ENCODE measurements around the gene PTPRE. TPM values are rescaled to one million over a fixed set of nuclear protein-coding genes. Genes with fewer than 3 reads are reported as not detected.

Gene PTPRE
- total RNA-seq, 1 donor from 2014 or later = 1.2 TPM

GRCh38 chr10:128062331-128062880, 155.5 kb downstream of the PTPRE start:
- Mint-ChIP-seq H3K9me3 (ENCODE audit: unreplicated experiment) (no peaks in the 10 kb centered on the region), H3K4me3 (ENCODE audit: unreplicated experiment) (no peak overlapping the region), H3K27ac (ENCODE audit: unreplicated experiment) (no peak overlapping the region), H3K36me3 (ENCODE audit: unreplicated experiment) (no peaks in the 10 kb centered on the region), H3K27me3 (ENCODE audit: unreplicated experiment) (peaks cover 5% of the 10 kb centered on the region), H3K4me1 (ENCODE audit: unreplicated experiment) (peaks cover 6% of the 10 kb centered on the region)
- DNase-seq (ENCODE audit: extremely low spot score, unreplicated experiment) = no peak
- TF ChIP-seq CTCF (IDR thresholded peaks at IDR 0.05) = no peak

GRCh38 chr10:128062881-128063563, 156.1 kb downstream of the PTPRE start:
- Mint-ChIP-seq H3K27me3 (ENCODE audit: unreplicated experiment) (peaks cover 5% of the 10 kb centered on the region), H3K4me1 (ENCODE audit: unreplicated experiment) (peaks cover 6% of the 10 kb centered on the region), H3K9me3 (ENCODE audit: unreplicated experiment) (no peaks in the 10 kb centered on the region), H3K36me3 (ENCODE audit: unreplicated experiment) (no peaks in the 10 kb centered on the region), H3K27ac (ENCODE audit: unreplicated experiment) (no peak overlapping the region), H3K4me3 (ENCODE audit: unreplicated experiment) (no peak overlapping the region)
- TF ChIP-seq CTCF (IDR thresholded peaks at IDR 0.05) = no peak
- DNase-seq (ENCODE audit: extremely low spot score, unreplicated experiment) = no peak

DNA sequence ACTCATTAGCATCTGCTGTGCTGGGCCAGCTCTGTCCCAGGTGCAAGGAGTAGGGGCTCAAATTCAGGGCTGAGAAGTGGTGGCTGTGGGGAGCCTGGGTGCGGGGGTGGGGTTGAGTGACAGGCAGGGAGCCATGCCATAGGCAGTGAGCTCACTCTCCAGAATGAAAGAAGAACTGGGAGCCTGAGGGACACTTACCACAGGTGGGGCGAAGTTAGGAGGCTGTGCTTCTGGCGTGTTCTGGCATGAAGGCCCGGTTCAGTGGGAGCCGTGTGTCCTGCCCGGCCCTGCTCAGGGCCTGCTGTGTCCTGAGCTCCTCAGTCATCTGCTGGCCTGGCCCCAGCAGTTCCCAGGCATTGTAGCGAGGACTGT, 156.8 kb downstream of the PTPRE start:
- H3K36me3 Mint-ChIP-seq (ENCODE audit: unreplicated experiment) = no peaks in the 10 kb centered on the region
- H3K27me3 Mint-ChIP-seq (ENCODE audit: unreplicated experiment) = peaks cover 5% of the 10 kb centered on the region
- H3K4me1 Mint-ChIP-seq (ENCODE audit: unreplicated experiment) = peaks cover 6% of the 10 kb centered on the region
- no peak overlapping the region for H3K4me3 Mint-ChIP-seq (ENCODE audit: unreplicated experiment)
- no peaks in the 10 kb centered on the region for H3K9me3 Mint-ChIP-seq (ENCODE audit: unreplicated experiment)
- no peak overlapping the region for H3K27ac Mint-ChIP-seq (ENCODE audit: unreplicated experiment)
- no peak for DNase-seq (ENCODE audit: extremely low spot score, unreplicated experiment)
- no peak for TF ChIP-seq CTCF (IDR thresholded peaks at IDR 0.05)

- Mint-ChIP-seq H3K27ac (ENCODE audit: unreplicated experiment) (no peak overlapping the region), H3K36me3 (ENCODE audit: unreplicated experiment) (no peaks in the 10 kb centered on the region), H3K9me3 (ENCODE audit: unreplicated experiment) (no peaks in the 10 kb centered on the region), H3K27me3 (ENCODE audit: unreplicated experiment) (peaks cover 5% of the 10 kb centered on the region), H3K4me3 (ENCODE audit: unreplicated experiment) (no peak overlapping the region), H3K4me1 (ENCODE audit: unreplicated experiment) (peaks cover 6% of the 10 kb centered on the region)
- no peak for DNase-seq (ENCODE audit: extremely low spot score, unreplicated experiment)
- TF ChIP-seq CTCF (IDR thresholded peaks at IDR 0.05) = no peak
These were observed 157.4 kb downstream of the PTPRE start for GRCh38 chr10:128064108-128064969.

Data from osteocyte (in vitro differentiated cells).